NCI-H2171 treated with DMSO at 0.1 percent for 48 hours (cell line): ENCODE results near the gene LARGE1.

Source experiments
- DNase-seq: peaks from one replicate; lab custom pipeline; 2025; lab: John Stamatoyannopoulos, UW

The LARGE1 gene

DNA sequence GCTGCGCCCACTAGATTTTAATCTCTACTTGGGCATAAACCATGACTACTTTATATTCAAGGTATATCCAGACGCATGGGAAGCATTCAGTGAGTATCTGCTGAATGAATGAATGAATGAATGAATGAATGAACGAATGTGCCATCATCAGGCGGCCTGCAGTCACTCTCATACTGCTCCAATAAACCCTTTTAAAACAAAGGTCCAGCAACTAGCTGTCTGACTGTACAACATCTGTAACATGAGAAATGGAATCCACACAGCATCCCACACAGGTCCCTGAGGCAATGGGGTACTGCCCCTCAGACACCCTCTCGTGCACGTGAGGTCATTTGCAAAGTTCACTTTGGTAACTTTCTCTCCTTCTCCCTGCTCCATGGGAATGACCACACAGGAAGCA is 147.5 kb downstream of the LARGE1 start:
- no peak for DNase-seq

GRCh38 chr22:33771136-33771535 is 149.1 kb downstream of the LARGE1 start:
- DNase-seq: no peak

GRCh38 chr22:33770723-33771122 is 149.6 kb downstream of the LARGE1 start:
- no peak for DNase-seq

- DNase-seq: peak; percentile 70
Measured at GRCh38 chr22:33766091-33766490, 154.2 kb downstream of the LARGE1 start.

DNA sequence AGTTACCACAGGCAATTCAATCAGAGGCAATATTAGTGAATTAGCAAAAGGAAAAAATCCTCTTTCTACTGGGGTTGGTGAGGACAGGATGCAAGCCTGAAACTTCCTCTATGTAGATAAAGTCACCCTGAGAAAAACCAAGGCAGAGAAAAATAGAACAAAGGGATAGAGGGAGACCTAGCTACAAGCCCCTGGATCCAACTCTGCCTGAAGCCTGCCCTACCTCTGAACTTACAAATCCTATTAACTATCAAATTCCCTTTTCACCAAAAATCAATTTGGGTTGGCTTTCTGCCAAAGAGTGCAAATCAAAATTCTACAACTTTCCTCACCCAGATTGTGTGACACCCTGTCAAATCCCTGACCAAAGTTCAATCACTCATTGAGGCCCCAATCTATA is 161.3 kb downstream of the LARGE1 start:
- DNase-seq: no peak

- no peak for DNase-seq
Measured at GRCh38 chr22:33757802-33758483, 162.3 kb downstream of the LARGE1 start.

DNA sequence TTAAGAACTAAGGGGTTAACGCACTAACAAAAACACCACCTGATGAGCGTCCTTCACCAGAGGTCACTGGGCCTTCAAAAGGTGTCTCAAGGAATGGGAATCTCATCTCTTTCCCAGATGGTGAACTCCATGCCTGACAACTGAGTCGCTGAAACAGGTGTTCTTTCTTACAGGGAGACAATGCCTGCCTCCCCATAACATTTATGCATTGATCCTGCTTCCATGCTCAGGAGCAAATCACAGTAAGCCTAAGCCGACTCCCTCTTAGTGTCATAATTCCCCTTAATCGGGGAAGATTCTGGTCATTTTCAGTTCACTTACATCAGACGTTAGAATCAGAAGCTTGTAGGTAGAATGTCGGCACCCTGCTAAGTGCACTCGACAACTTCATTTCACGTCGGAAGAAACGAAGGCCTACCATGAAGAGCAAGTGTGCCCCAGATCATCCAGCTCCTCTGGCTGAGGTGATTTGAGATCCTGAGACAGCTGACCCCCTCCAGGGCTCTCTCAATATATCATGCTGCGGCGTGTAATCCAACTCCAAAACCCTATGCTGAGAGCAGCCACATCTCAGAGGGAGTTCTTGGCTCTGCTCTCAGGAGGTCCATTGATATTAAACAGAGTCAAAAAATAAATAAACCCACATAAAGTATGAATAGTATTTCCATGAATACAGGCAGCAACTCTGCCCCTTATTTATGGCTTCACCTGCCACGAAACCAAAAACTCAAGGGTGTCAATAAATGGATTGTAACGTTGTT is 163.1 kb downstream of the LARGE1 start:
- DNase-seq: no peak

GRCh38 chr22:33756508-33756949 is 163.7 kb downstream of the LARGE1 start:
- DNase-seq: no peak

- no peak for DNase-seq
Measured at GRCh38 chr22:33748714-33749113, 171.6 kb downstream of the LARGE1 start.

GRCh38 chr22:33747576-33748180 is 172.6 kb downstream of the LARGE1 start:
- DNase-seq: peak; percentile 39

DNA sequence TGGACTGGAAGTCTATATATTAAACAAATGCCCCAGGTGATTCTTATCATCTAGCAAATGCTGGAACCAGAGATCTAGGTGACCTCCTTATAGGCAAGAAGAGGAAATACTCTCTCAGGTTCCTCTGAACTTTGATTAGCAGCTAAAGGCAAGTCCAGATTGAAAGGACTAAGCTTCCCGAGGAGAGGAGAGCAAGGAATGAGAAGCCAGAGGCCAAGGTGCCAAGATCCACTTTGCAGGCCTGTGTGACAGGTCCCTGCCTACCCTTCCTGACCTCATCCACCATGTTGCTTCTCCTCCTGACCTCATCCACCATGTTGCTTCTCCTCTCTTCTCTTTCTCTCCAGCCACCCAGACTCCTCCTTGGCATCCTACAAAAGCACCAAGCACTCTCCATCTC is 173.2 kb downstream of the LARGE1 start:
- no peak for DNase-seq

DNA sequence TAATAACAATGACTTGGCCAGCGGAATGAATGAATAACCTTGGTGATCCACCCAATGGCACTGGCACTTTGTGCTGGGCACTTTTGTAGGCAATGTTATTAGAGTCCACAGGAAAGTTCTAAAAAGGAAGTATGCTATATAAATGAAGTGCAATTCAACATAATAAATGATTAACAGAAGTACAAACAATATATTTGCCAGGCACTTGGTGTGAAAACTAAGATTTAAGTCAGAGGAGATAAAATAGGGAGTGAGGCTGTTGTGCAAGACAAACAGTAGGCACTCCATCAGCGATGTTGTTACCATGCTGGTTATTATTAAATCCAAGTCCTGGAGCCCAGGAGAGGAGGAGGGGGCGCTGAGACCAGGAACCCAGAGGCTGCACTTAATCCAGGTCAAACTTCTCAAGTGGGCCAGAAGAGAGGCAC is 173.8 kb downstream of the LARGE1 start:
- no peak for DNase-seq

DNA sequence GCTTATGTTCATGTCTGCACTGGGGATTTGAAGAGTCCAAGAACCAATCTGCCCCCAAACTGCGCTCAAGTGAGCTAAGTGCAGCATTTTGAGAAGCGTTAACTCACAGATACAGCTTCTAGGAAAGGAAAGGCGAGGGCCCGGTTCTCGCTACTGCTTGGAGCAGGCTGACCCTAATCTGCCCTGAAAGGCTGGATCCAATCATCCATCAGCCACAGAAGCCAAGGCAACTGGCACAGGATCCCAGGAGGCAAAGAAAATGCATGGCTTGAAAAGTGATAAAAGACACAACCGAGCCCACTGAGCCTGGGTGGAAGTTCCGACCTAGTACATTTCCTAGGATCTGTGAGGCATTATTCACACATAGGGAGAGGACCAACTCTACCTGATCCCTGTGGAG is 174.8 kb downstream of the LARGE1 start:
- DNase-seq: no peak

DNA sequence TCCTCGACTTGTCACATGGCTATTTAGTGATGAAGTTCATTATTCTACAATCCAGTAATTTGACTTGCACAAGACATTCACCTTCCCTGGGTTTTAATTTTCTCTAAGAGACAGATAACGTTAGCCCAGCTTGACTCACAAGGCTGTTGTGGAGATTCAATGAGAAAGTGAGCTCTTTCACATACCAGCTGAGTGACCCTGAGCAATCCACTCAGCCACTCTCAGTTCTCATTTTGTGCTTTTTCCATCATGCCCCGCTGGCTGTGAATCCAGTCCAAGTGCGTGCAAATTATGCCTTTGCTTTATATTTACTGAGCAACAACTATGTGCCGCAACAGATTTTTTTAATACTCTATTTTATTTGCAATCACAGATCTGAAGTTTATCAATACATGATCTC is 176.5 kb downstream of the LARGE1 start:
- DNase-seq: no peak

DNA sequence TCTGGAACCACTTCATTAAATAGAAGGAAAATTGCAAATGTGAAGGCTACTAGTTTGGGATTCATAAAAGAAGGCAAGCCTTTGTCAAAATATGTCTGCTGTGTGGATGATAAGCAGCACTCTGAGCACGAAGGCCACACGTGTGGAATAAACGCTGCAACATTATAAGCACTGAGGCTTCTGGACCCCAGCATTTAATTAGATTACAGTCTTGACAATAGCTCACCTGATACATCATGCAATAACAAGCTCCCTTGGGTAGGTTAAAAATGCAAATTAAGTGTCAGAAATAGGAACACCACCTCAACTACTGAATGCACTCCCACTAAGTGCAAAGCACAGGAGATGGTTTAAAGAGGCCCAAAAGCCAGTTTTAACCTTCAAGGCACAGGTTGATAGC is 179.3 kb downstream of the LARGE1 start:
- DNase-seq: no peak

GRCh38 chr22:33739516-33739915 is 180.8 kb downstream of the LARGE1 start:
- no peak for DNase-seq

- DNase-seq: no peak
Measured at GRCh38 chr22:33737662-33738061, 182.6 kb downstream of the LARGE1 start.

- no peak for DNase-seq
Measured at GRCh38 chr22:33735978-33736377, 184.3 kb downstream of the LARGE1 start.

- DNase-seq: no peak
Measured at GRCh38 chr22:33728847-33729246, 191.4 kb downstream of the LARGE1 start.

- DNase-seq: no peak
Measured at GRCh38 chr22:33726294-33726734, 194.0 kb downstream of the LARGE1 start.

- DNase-seq: no peak
Measured at GRCh38 chr22:33723915-33724314, 196.4 kb downstream of the LARGE1 start.

DNA sequence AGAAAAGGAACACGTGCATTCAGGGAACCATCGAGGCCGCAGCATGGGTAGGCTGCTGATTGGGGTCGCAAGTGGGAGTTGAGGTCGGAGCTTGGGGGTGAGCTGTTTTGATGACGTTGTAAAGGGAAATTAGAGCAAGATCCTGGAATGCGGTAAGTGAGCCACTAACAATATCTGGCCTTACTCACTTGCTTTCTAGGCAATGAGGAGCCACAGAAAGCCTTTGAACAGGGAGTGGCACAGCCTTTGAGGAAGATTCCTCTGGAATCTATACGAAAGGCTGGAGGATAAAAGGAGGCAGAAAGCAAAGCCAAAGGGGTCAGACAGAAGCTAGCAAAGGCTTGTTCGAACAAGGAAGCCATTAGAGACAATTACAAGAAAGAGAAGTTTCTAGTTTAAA is 197.5 kb downstream of the LARGE1 start:
- DNase-seq: no peak
